ENCODE measurements around the gene MPP3. TPM values are rescaled to one million over a fixed set of nuclear protein-coding genes. Genes with fewer than 3 reads are reported as not detected.
"Not testable (repeated sequence)": the region's sequence is repeated elsewhere in the genome, so short reads cannot be mapped to it uniquely, and the experiment has no call there.

MPP3 gene
- total and polyA plus RNA-seq, 10 of the 15 experiments (the other 5 are each of a cell fraction or from before 2014, with no cell fraction given) = not detected

GRCh38 chr17:43799047-43799446, 33.9 kb downstream of the MPP3 start:
- in situ Hi-C loops (cut with MboI) = no loop called here
- FAIRE-seq (no peak), ATAC-seq (no peak), DNase-seq (ENCODE audit: low read depth, low spot score) (no peak)
- Histone ChIP-seq H3K4me2 (ENCODE audit: control insufficient read depth, insufficient read depth) (no peak overlapping the region), H3K36me3 (ENCODE audit: control insufficient read depth in 2 of 2, insufficient read depth in 2 of 2, low read length in 1 of 2) (no peaks in the 10 kb centered on the region), H3K9me3 (replicated peaks; ENCODE audit: control insufficient read depth, insufficient read depth, low read length) (no peaks in the 10 kb centered on the region), H3K27me3 (replicated peaks in 1 of 2; ENCODE audit: control insufficient read depth in 2 of 2, insufficient read depth in 2 of 2, low read length in 1 of 2) (peaks cover 0 to 3% of the 10 kb centered on the region in 2 experiments; a peak in 1 of 4 replicates), H2AFZ (ENCODE audit: control insufficient read depth, low read depth, low read length) (no peak overlapping the region), H3K9ac (ENCODE audit: control insufficient read depth, insufficient read depth, low read length) (no peak overlapping the region), H3K79me2 (ENCODE audit: control insufficient read depth, insufficient read depth, low read length) (no peaks in the 10 kb centered on the region), H3K4me3 (no peak overlapping the region), H3K4me1 (ENCODE audit: control insufficient read depth, insufficient read depth, low read length) (no peaks in the 10 kb centered on the region), H3K27ac (ENCODE audit: control insufficient read depth, insufficient read depth) (no peak overlapping the region), H4K20me1 (ENCODE audit: control insufficient read depth, insufficient read depth) (no peaks in the 10 kb centered on the region)
- ChIA-PET RAD21 (ENCODE audit: unreplicated experiment) (no interaction called here), CTCF (interaction anchor here (0.8 kb wide), 1 partner anchor 1399 kb away, joined by 3 read pairs; no protein-coding TSS in a partner anchor), POLR2A (no interaction called here), SMC1A (ENCODE audit: uncharacterized antibody, unreplicated experiment) (interaction anchor here (1.5 kb wide), 1 partner anchor 9 kb away, joined by 3 read pairs; no protein-coding TSS in a partner anchor)
- WGBS (ENCODE audit: insufficient coverage, insufficient replicate concordance, low lambda C conversion rate, missing lambda C conversion rate) = 44% methylated on average over 2 of the region's 2 CpGs
- intact Hi-C loops (cut with micrococcal nuclease; ENCODE audit: unreplicated experiment) = no loop called here
- TF ChIP-seq, protein P1, sequence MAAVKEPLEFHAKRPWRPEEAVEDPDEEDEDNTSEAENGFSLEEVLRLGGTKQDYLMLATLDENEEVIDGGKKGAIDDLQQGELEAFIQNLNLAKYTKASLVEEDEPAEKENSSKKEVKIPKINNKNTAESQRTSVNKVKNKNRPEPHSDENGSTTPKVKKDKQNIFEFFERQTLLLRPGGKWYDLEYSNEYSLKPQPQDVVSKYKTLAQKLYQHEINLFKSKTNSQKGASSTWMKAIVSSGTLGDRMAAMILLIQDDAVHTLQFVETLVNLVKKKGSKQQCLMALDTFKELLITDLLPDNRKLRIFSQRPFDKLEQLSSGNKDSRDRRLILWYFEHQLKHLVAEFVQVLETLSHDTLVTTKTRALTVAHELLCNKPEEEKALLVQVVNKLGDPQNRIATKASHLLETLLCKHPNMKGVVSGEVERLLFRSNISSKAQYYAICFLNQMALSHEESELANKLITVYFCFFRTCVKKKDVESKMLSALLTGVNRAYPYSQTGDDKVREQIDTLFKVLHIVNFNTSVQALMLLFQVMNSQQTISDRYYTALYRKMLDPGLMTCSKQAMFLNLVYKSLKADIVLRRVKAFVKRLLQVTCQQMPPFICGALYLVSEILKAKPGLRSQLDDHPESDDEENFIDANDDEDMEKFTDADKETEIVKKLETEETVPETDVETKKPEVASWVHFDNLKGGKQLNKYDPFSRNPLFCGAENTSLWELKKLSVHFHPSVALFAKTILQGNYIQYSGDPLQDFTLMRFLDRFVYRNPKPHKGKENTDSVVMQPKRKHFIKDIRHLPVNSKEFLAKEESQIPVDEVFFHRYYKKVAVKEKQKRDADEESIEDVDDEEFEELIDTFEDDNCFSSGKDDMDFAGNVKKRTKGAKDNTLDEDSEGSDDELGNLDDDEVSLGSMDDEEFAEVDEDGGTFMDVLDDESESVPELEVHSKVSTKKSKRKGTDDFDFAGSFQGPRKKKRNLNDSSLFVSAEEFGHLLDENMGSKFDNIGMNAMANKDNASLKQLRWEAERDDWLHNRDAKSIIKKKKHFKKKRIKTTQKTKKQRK (IDR thresholded peaks at IDR 0.05; ENCODE audit: low read depth, low read length) = no peak
- TF ChIP-seq RFX5 (IDR thresholded peaks at IDR 0.05; ENCODE audit: low read depth, low read length) = no peak
- no peak for TF ChIP-seq POU2F2 (IDR thresholded peaks at IDR 0.05; ENCODE audit: borderline replicate concordance, low read depth, low read length)
- TF ChIP-seq, protein P2, sequence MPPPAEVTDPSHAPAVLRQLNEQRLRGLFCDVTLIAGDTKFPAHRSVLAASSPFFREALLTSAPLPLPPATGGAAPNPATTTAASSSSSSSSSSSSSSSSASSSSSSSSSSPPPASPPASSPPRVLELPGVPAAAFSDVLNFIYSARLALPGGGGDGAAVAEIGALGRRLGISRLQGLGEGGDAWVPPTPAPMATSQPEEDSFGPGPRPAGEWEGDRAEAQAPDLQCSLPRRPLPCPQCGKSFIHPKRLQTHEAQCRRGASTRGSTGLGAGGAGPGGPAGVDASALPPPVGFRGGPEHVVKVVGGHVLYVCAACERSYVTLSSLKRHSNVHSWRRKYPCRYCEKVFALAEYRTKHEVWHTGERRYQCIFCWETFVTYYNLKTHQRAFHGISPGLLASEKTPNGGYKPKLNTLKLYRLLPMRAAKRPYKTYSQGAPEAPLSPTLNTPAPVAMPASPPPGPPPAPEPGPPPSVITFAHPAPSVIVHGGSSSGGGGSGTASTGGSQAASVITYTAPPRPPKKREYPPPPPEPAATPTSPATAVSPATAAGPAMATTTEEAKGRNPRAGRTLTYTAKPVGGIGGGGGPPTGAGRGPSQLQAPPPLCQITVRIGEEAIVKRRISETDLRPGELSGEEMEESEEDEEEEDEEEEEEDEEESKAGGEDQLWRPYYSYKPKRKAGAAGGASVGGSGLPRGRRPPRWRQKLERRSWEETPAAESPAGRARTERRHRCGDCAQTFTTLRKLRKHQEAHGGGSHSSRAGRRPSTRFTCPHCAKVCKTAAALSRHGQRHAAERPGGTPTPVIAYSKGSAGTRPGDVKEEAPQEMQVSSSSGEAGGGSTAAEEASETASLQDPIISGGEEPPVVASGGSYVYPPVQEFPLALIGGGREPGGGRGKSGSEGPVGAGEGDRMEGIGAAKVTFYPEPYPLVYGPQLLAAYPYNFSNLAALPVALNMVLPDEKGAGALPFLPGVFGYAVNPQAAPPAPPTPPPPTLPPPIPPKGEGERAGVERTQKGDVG (CRISPR knock-in tag; IDR thresholded peaks at IDR 0.05) = no peak
- TF ChIP-seq SUZ12 (IDR thresholded peaks at IDR 0.05; ENCODE audit: unreplicated experiment) = no peak
- no TSS peak for BruUV-seq (replicated peaks)

DNA sequence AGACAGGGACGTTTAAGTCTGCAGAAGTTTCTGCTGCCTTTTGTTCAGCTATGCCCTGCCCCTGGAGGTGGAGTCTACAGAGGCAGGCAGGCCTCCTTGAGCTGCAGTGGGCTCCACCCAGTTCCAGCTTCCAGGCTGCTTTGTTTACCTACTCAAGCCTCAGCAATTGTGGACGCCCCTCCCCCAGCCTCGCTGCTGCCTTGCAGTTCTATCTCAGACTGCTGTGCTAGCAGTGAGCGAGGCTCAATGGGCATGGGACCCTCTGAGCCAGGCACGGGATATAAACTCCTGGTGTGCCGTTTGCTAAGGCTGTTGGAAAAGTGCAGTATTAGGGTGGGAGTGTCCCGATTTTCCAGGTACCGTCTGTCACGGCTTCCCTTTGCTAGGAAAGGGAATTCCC, 34.9 kb downstream of the MPP3 start:
- H4K20me1 ChIP-seq (ENCODE audit: control insufficient read depth, insufficient read depth); ATAC-seq; H3K36me3 ChIP-seq (ENCODE audit: control insufficient read depth in 2 of 2, insufficient read depth in 2 of 2, low read length in 1 of 2); H3K4me3 ChIP-seq; POLR2A ChIA-PET; CTCF ChIA-PET; FAIRE-seq; H3K4me2 ChIP-seq (ENCODE audit: control insufficient read depth, insufficient read depth); H3K9ac ChIP-seq (ENCODE audit: control insufficient read depth, insufficient read depth, low read length); H3K27me3 ChIP-seq (replicated peaks in 1 of 2; ENCODE audit: control insufficient read depth in 2 of 2, insufficient read depth in 2 of 2, low read length in 1 of 2); H2AFZ ChIP-seq (ENCODE audit: control insufficient read depth, low read depth, low read length); DNase-seq (ENCODE audit: low read depth, low spot score); H3K79me2 ChIP-seq (ENCODE audit: control insufficient read depth, insufficient read depth, low read length); SMC1A ChIA-PET (ENCODE audit: uncharacterized antibody, unreplicated experiment); H3K4me1 ChIP-seq (ENCODE audit: control insufficient read depth, insufficient read depth, low read length); RAD21 ChIA-PET (ENCODE audit: unreplicated experiment); in situ Hi-C loops (cut with MboI); BruUV-seq (replicated peaks); H3K9me3 ChIP-seq (replicated peaks; ENCODE audit: control insufficient read depth, insufficient read depth, low read length); intact Hi-C loops (cut with micrococcal nuclease; ENCODE audit: unreplicated experiment); H3K27ac ChIP-seq (ENCODE audit: control insufficient read depth, insufficient read depth): not testable (repeated sequence)
- 12% methylated on average over 9 of the region's 9 CpGs for WGBS (ENCODE audit: insufficient coverage, insufficient replicate concordance, low lambda C conversion rate, missing lambda C conversion rate)

Data from GM12878 (cell line).